WTC11 (cell line): Measurements from ENCODE around the gene LDLR. TPM values are rescaled to one million over a fixed set of nuclear protein-coding genes. Genes with fewer than 3 reads are reported as not detected.

Source experiments
- ATAC-seq: fragments of 200-7000 bp; cut with Tn5 transposase; 2 replicates; pipeline ENCODE4 v1.10.0; 2021; ENCODE audit warnings: mild to moderate bottlenecking, moderate library complexity
- CTCF ChIA-PET: fragments of 300-600 bp; sonication (Branson Sonifier 250); formaldehyde crosslinking; loops from one replicate; lab custom pipeline; 2021; ENCODE audit warnings: antibody characterized with exemption; lab: Charles Lee
- POLR2A ChIA-PET: fragments of 350-600 bp; sonication (Branson Sonifier 250); formaldehyde crosslinking; loops from one replicate; lab custom pipeline; 2021; ENCODE audit warnings: antibody characterized with exemption; lab: Charles Lee
- DNase-seq: peaks from one replicate; pipeline ENCODE4 v3.0.0; 2021; ENCODE audit warnings: low spot score
- H3K27ac Mint-ChIP-seq: 2 replicates; pipeline ENCODE4 v1.8.0; 2021; ENCODE audit warnings: mixed read lengths
- H3K27me3 Mint-ChIP-seq: 2 replicates; pipeline ENCODE4 v1.8.0; 2021; ENCODE audit warnings: low read depth, mild to moderate bottlenecking, moderate library complexity, mixed read lengths
- H3K36me3 Mint-ChIP-seq: 2 replicates; pipeline ENCODE4 v1.8.0; 2021; ENCODE audit warnings: mixed read lengths
- H3K4me1 Mint-ChIP-seq: 2 replicates; pipeline ENCODE4 v1.8.0; 2022; ENCODE audit warnings: mixed read lengths
- H3K4me3 Mint-ChIP-seq: 2 replicates; pipeline ENCODE4 v1.8.0; 2021; ENCODE audit warnings: mild to moderate bottlenecking, moderate library complexity, mixed read lengths
- H3K9me3 Mint-ChIP-seq: 2 replicates; pipeline ENCODE4 v1.8.0; 2021; ENCODE audit warnings: mixed read lengths
- AR ChIP-seq: fragments of 250-450 bp; sonication (Bioruptor Pico); IDR thresholded peaks from 2 replicates; pipeline ENCODE4 v1.9.0; 2021; ENCODE audit warnings: mild to moderate bottlenecking
- E2F1 ChIP-seq: sonication (generic); formaldehyde crosslinking; IDR thresholded peaks from 2 replicates; pipeline ENCODE4 v1.8.0; 2022; ENCODE audit warnings: mild to moderate bottlenecking, missing genetic modification reagents
- EMX1 ChIP-seq: fragments of 250-450 bp; sonication (Bioruptor Pico); IDR thresholded peaks from 2 replicates; pipeline ENCODE4 v1.8.0; 2021; ENCODE audit warnings: mild to moderate bottlenecking
- FOXP1 ChIP-seq: sonication (generic); formaldehyde crosslinking; IDR thresholded peaks from 2 replicates; pipeline ENCODE4 v1.8.0; 2022; ENCODE audit warnings: missing genetic modification reagents, mild to moderate bottlenecking, moderate library complexity, borderline replicate concordance
- FOXP4 ChIP-seq: sonication (generic); formaldehyde crosslinking; IDR thresholded peaks from 2 replicates; pipeline ENCODE4 v1.8.0; 2022; ENCODE audit warnings: mild to moderate bottlenecking, missing genetic modification reagents
- GABPB1 ChIP-seq: sonication (generic); formaldehyde crosslinking; IDR thresholded peaks from 2 replicates; pipeline ENCODE4 v1.8.1; 2023; ENCODE audit warnings: mild to moderate bottlenecking, missing genetic modification reagents
- GTF2I ChIP-seq: fragments of 250-450 bp; sonication (Bioruptor Pico); conservative IDR thresholded peaks from 2 replicates; pipeline ENCODE4 v1.4.0; 2021; ENCODE audit warnings: mild to moderate bottlenecking
- KAT7 ChIP-seq: sonication (generic); formaldehyde crosslinking; IDR thresholded peaks from 2 replicates; pipeline ENCODE4 v1.8.1; 2023; ENCODE audit warnings: missing genetic modification reagents, mild to moderate bottlenecking, borderline replicate concordance
- MYBL2 ChIP-seq: sonication (generic); formaldehyde crosslinking; IDR thresholded peaks from 2 replicates; pipeline ENCODE4 v1.8.1; 2023; ENCODE audit warnings: mild to moderate bottlenecking, moderate library complexity, missing genetic modification reagents
- NFATC4 ChIP-seq: fragments of 250-450 bp; sonication (Bioruptor Pico); IDR thresholded peaks from 2 replicates; pipeline ENCODE4 v1.9.0; 2021; ENCODE audit warnings: mild to moderate bottlenecking
- NFE2L1 ChIP-seq: sonication (generic); formaldehyde crosslinking; IDR thresholded peaks from 2 replicates; pipeline ENCODE4 v1.8.1; 2023; ENCODE audit warnings: missing genetic modification reagents
- NR1H2 ChIP-seq: sonication (generic); formaldehyde crosslinking; IDR thresholded peaks from 2 replicates; pipeline ENCODE4 v1.9.0; 2021; ENCODE audit warnings: mild to moderate bottlenecking, moderate library complexity, missing genetic modification reagents
- NR2C2 ChIP-seq: sonication (generic); formaldehyde crosslinking; IDR thresholded peaks from 2 replicates; pipeline ENCODE4 v1.8.0; 2022; ENCODE audit warnings: mild to moderate bottlenecking, missing genetic modification reagents
- OVOL2 ChIP-seq: fragments of 250-450 bp; sonication (Bioruptor Pico); IDR thresholded peaks from 2 replicates; pipeline ENCODE4 v1.9.0; 2021; ENCODE audit warnings: mild to moderate bottlenecking, borderline replicate concordance
- RELA ChIP-seq: sonication (generic); formaldehyde crosslinking; IDR thresholded peaks from 2 replicates; pipeline ENCODE4 v1.8.1; 2022; ENCODE audit warnings: missing genetic modification reagents, mild to moderate bottlenecking, borderline replicate concordance
- RORB ChIP-seq: fragments of 250-450 bp; sonication (Bioruptor Pico); IDR thresholded peaks from 2 replicates; pipeline ENCODE4 v1.9.0; 2021; ENCODE audit warnings: mild to moderate bottlenecking
- SP1 ChIP-seq: sonication (generic); formaldehyde crosslinking; conservative IDR thresholded peaks from 2 replicates; pipeline ENCODE4 v1.8.1; 2022; ENCODE audit warnings: missing genetic modification reagents
- USF1 ChIP-seq: sonication (generic); formaldehyde crosslinking; IDR thresholded peaks from 2 replicates; pipeline ENCODE4 v1.8.0; 2022; ENCODE audit warnings: mild to moderate bottlenecking, missing genetic modification reagents
- ZBTB21 ChIP-seq: sonication (generic); formaldehyde crosslinking; IDR thresholded peaks from 2 replicates; pipeline ENCODE4 v1.8.1; 2023; ENCODE audit warnings: mild to moderate bottlenecking, missing genetic modification reagents, borderline replicate concordance
- ZNF219 ChIP-seq: sonication (generic); formaldehyde crosslinking; IDR thresholded peaks from 2 replicates; pipeline ENCODE4 v1.8.0; 2023; ENCODE audit warnings: missing genetic modification reagents, mild to moderate bottlenecking, borderline replicate concordance
- ZNF671 ChIP-seq: fragments of 250-450 bp; sonication (Bioruptor Pico); IDR thresholded peaks from 2 replicates; pipeline ENCODE4 v1.8.0; 2021; ENCODE audit warnings: mild to moderate bottlenecking
- total RNA-seq: library from RNA; stranded (reverse); gene quantifications from 3 replicates; pipeline ENCODE4 v1.2.3, GENCODE V29; 2021

The LDLR gene
- total RNA-seq, 1 experiment from 2014 or later: 98.9 TPM

- Mint-ChIP-seq H3K27me3 (no peaks in the 10 kb centered on the region; the same call in 1 of the 2 replicates), H3K36me3 (peaks cover 20% of the 10 kb centered on the region), H3K4me3 (no peak overlapping the region), H3K4me1 (peaks cover 26% of the 10 kb centered on the region), H3K9me3 (0 out of 2 replicates have a peak, but pooled peaks cover 3% of the 10 kb centered on the region), H3K27ac (no peak overlapping the region)
- ChIA-PET POLR2A (interaction anchor here (0.6 kb wide), 1 partner anchor 14 kb away, joined by 3 read pairs; the partner anchor contains the start of gene SPC24), CTCF (interaction anchor here (0.5 to 3.1 kb wide), 13 partner anchors 11 to 340 kb away, joined by 3 to 11 read pairs (median 3); no protein-coding TSS in a partner anchor)
- DNase-seq (no peak), ATAC-seq (no peak)
- TF ChIP-seq FOXP1 (CRISPR knock-in tag) (0 out of 2 replicates have a peak, but pooled peaks have one; percentile 40), KAT7 (CRISPR knock-in tag) (0 out of 2 replicates have a peak, but pooled peaks have one; percentile 19), ZNF671 (CRISPR knock-in tag) (peak; percentile 55; the same call in 1 of the 2 replicates), E2F1 (CRISPR knock-in tag) (no peak)
These were observed 52.8 kb downstream of the LDLR start for GRCh38 chr19:11141937-11142527.

- peaks cover 24% of the 10 kb centered on the region for H3K4me1 Mint-ChIP-seq
- ChIA-PET CTCF (interaction anchor here (0.5 to 3.1 kb wide), 16 partner anchors 12 to 340 kb away, joined by 3 to 11 read pairs (median 4); no protein-coding TSS in a partner anchor), POLR2A (interaction anchor here (0.6 to 1.3 kb wide), 3 partner anchors 13 to 55 kb away, joined by 3 to 4 read pairs (median 3); partner anchors contain the start of genes KANK2 and SPC24)
- DNase-seq: peak; percentile 40
- ATAC-seq: peak; percentile 11
- no peak overlapping the region for H3K27ac Mint-ChIP-seq
- H3K9me3 Mint-ChIP-seq: 0 out of 2 replicates have a peak, but pooled peaks cover 3% of the 10 kb centered on the region
- H3K4me3 Mint-ChIP-seq: no peak overlapping the region
- H3K36me3 Mint-ChIP-seq: peaks cover 26% of the 10 kb centered on the region
- TF ChIP-seq AR: no peak
- peak; percentile 25; the same call in 1 of the 2 replicates for TF ChIP-seq SP1
- TF ChIP-seq NR2C2 (CRISPR knock-in tag): no peak
- TF ChIP-seq MYBL2 (CRISPR knock-in tag): no peak
- no peak for TF ChIP-seq RELA
- TF ChIP-seq NFE2L1 (CRISPR knock-in tag): no peak
- TF ChIP-seq ZBTB21 (CRISPR knock-in tag): no peak
- peak; percentile 53 for TF ChIP-seq GABPB1 (CRISPR knock-in tag)
- no peak for TF ChIP-seq RORB (CRISPR knock-in tag)
- 0 out of 2 replicates have a peak, but pooled peaks have one; percentile 38 for TF ChIP-seq FOXP4 (CRISPR knock-in tag)
- TF ChIP-seq EMX1: no peak
- no peaks in the 10 kb centered on the region; the same call in 1 of the 2 replicates for H3K27me3 Mint-ChIP-seq
These were observed 53.4 kb downstream of the LDLR start for GRCh38 chr19:11142528-11143171.

GRCh38 chr19:11145536-11145924 is 56.3 kb downstream of the LDLR start:
- no peak overlapping the region for H3K4me3 Mint-ChIP-seq
- TF ChIP-seq NR1H2 (CRISPR knock-in tag) (no peak), USF1 (CRISPR knock-in tag) (no peak), GABPB1 (CRISPR knock-in tag) (no peak), NFATC4 (CRISPR knock-in tag) (no peak), GTF2I (peak; percentile 72; the same call in 1 of the 2 replicates), ZBTB21 (CRISPR knock-in tag) (no peak), OVOL2 (no peak), FOXP4 (CRISPR knock-in tag) (no peak), ZNF219 (CRISPR knock-in tag) (no peak)
- H3K9me3 Mint-ChIP-seq: 0 out of 2 replicates have a peak, but pooled peaks cover 3% of the 10 kb centered on the region

More at GRCh38 chr19:11145536-11145924, 56.3 kb downstream of the LDLR start:
- H3K36me3 Mint-ChIP-seq: peaks cover 43% of the 10 kb centered on the region
- ChIA-PET POLR2A (no interaction called here), CTCF (no interaction called here)
- ATAC-seq (no peak), DNase-seq (no peak)
- H3K4me1 Mint-ChIP-seq: peaks cover 17% of the 10 kb centered on the region
- H3K27ac Mint-ChIP-seq: no peak overlapping the region
- H3K27me3 Mint-ChIP-seq: no peaks in the 10 kb centered on the region
